Tibial artery (tissue), 4 donors: ENCODE data around the gene HEMGN.
A peak's percentile ranks its signal among the peaks of the same experiment; 100 is the strongest.

Source experiments
- DNase-seq, 2 donors: peaks; one replicate each; pipeline ENCODE4 v3.0.0-alpha.2; 2019
- H3K27ac ChIP-seq, 2 donors: fragments of 200-600 bp; sonication (generic) in 1 of 2; 1 replicate in 1 of 2; 2 replicates in 1 of 2; pipeline ENCODE4 v1.5.1; 2018 to 2019; ENCODE audit warnings: mild to moderate bottlenecking in 1 of 2
- H3K27me3 ChIP-seq, 2 donors: fragments of 200-600 bp; sonication (generic) in 1 of 2; one replicate each; pipeline versions ENCODE4 v1.5.1 to v1.6.0; 2016 to 2019
- H3K36me3 ChIP-seq, 3 donors: fragments of 200-600 bp; sonication (generic) in 2 of 3; one replicate each; pipeline ENCODE4 v1.5.1; 2016 to 2019; ENCODE audit warnings: mild to moderate bottlenecking in 2 of 3
- H3K4me1 ChIP-seq, 4 donors: fragments of 200-600 bp; sonication (generic) in 2 of 4; 1 replicate in 3 of 4; 2 replicates in 1 of 4; pipeline ENCODE4 v1.5.1; 2016 to 2019
- H3K4me3 ChIP-seq, 2 donors: fragments of 200-600 bp; sonication (generic) in 1 of 2; 1 replicate in 1 of 2; 2 replicates in 1 of 2; pipeline ENCODE4 v1.5.1; 2018 to 2019; ENCODE audit warnings: mild to moderate bottlenecking in 2 of 2
- H3K9me3 ChIP-seq, 3 donors: fragments of 200-600 bp; sonication (generic) in 1 of 3; one replicate each; pipeline ENCODE4 v1.5.1; 2016 to 2019
- CTCF ChIP-seq, 2 experiments: fragments of 200-600 bp in 1 of 2; fragments of 450-650 bp in 1 of 2; IDR thresholded peaks; one replicate each; pipeline ENCODE4 v1.5.1; 2017 to 2019; ENCODE audit warnings: antibody characterized with exemption in 2 of 2, mild to moderate bottlenecking in 1 of 2, moderate library complexity in 1 of 2
- intact Hi-C: fragments of 100-400 bp; cut with DNase I; formaldehyde crosslinking; loops from one replicate; pipeline ENCODE4 v1.15.0; 2023; ENCODE audit warnings: low total_unique reads

The HEMGN gene

GRCh38 chr9:97891736-97892135 is 46.2 kb downstream of the HEMGN start:
- intact Hi-C loops, result loop anchor here (10.0 kb wide), 1 partner anchor 427 kb away; no protein-coding TSS in a partner anchor
- TF ChIP-seq CTCF (IDR thresholded peaks at IDR 0.05), result no peak
- no peak for DNase-seq

GRCh38 chr9:97889941-97890887 is 47.8 kb downstream of the HEMGN start:
- Histone ChIP-seq H3K36me3 (peaks cover 0 to 2% (median 0%) of the 10 kb centered on the region in 3 donors), H3K4me1 (no peaks in the 10 kb centered on the region), H3K27ac (no peak overlapping the region), H3K9me3 (no peaks in the 10 kb centered on the region), H3K4me3 (no peak overlapping the region), H3K27me3 (no peaks in the 10 kb centered on the region)
- intact Hi-C loops, result loop anchor here (10.0 kb wide), 1 partner anchor 425 kb away; no protein-coding TSS in a partner anchor
- DNase-seq, result no peak
- TF ChIP-seq CTCF (IDR thresholded peaks at IDR 0.05), result peak in 1 of 2 experiments; percentile 12

More at GRCh38 chr9:97891736-97892135, 46.2 kb downstream of the HEMGN start:
- Histone ChIP-seq H3K36me3 (peaks cover 0 to 10% (median 6%) of the 10 kb centered on the region in 3 donors), H3K27ac (no peak overlapping the region), H3K4me1 (no peaks in the 10 kb centered on the region), H3K4me3 (no peak overlapping the region), H3K9me3 (no peaks in the 10 kb centered on the region), H3K27me3 (no peaks in the 10 kb centered on the region)

- intact Hi-C loops, result no loop called here
- Histone ChIP-seq H3K9me3 (no peaks in the 10 kb centered on the region), H3K27ac (no peak overlapping the region), H3K4me1 (peaks cover 0 to 6% (median 0%) of the 10 kb centered on the region in 4 donors), H3K36me3 (no peaks in the 10 kb centered on the region), H3K4me3 (no peak overlapping the region), H3K27me3 (no peaks in the 10 kb centered on the region)
- no peak for TF ChIP-seq CTCF (IDR thresholded peaks at IDR 0.05)
- no peak for DNase-seq
Observed at GRCh38 chr9:97880336-97880735, 57.6 kb downstream of the HEMGN start.
